ENCODE measurements around the gene TMEM217.
"Not testable (repeated sequence)": the region's sequence is repeated elsewhere in the genome, so short reads cannot be mapped to it uniquely, and the experiment has no call there.

The TMEM217 gene

GRCh38 chr6:37299990-37300389, 42.0 kb upstream of the TMEM217 start:
- no peak overlapping the region for H3K27ac ChIP-seq (ENCODE audit: low read length)
- no peak overlapping the region for H3K4me3 ChIP-seq (ENCODE audit: low read length)
- H4K20me1 ChIP-seq (ENCODE audit: insufficient read depth, low read length): no peaks in the 10 kb centered on the region
- TF ChIP-seq, protein P1, sequence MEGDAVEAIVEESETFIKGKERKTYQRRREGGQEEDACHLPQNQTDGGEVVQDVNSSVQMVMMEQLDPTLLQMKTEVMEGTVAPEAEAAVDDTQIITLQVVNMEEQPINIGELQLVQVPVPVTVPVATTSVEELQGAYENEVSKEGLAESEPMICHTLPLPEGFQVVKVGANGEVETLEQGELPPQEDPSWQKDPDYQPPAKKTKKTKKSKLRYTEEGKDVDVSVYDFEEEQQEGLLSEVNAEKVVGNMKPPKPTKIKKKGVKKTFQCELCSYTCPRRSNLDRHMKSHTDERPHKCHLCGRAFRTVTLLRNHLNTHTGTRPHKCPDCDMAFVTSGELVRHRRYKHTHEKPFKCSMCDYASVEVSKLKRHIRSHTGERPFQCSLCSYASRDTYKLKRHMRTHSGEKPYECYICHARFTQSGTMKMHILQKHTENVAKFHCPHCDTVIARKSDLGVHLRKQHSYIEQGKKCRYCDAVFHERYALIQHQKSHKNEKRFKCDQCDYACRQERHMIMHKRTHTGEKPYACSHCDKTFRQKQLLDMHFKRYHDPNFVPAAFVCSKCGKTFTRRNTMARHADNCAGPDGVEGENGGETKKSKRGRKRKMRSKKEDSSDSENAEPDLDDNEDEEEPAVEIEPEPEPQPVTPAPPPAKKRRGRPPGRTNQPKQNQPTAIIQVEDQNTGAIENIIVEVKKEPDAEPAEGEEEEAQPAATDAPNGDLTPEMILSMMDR (IDR thresholded peaks at IDR 0.05; ENCODE audit: low read depth, low read length): no peak
- no peak for TF ChIP-seq EZH2phosphoT487 (IDR thresholded peaks at IDR 0.05; ENCODE audit: low read depth)
- no peaks in the 10 kb centered on the region for H3K27me3 ChIP-seq (ENCODE audit: low read depth, low read length)
- H3K4me2 ChIP-seq (ENCODE audit: low read length): no peak overlapping the region
- H3K4me1 ChIP-seq (ENCODE audit: low read length): peaks cover 4% of the 10 kb centered on the region; the same call in 1 of the 2 replicates
- peaks cover 20% of the 10 kb centered on the region for H3K36me3 ChIP-seq (replicated peaks; ENCODE audit: low read depth, low read length)
- H3K9ac ChIP-seq (ENCODE audit: low read length): no peak overlapping the region
- no peak overlapping the region for H2AFZ ChIP-seq (ENCODE audit: low read depth, low read length)
- no peaks in the 10 kb centered on the region for H3K9me3 ChIP-seq (ENCODE audit: insufficient read depth, low read length)
- no peaks in the 10 kb centered on the region for H3K79me2 ChIP-seq (ENCODE audit: low read length)

- TF ChIP-seq EZH2phosphoT487 (IDR thresholded peaks at IDR 0.05; ENCODE audit: low read depth): no peak
- TF ChIP-seq, protein P1 (IDR thresholded peaks at IDR 0.05; ENCODE audit: low read depth, low read length): no peak
- peaks cover 24% of the 10 kb centered on the region for H3K36me3 ChIP-seq (replicated peaks; ENCODE audit: low read depth, low read length)
Measured at GRCh38 chr6:37298958-37299357, 41.0 kb upstream of the TMEM217 start.

DNA sequence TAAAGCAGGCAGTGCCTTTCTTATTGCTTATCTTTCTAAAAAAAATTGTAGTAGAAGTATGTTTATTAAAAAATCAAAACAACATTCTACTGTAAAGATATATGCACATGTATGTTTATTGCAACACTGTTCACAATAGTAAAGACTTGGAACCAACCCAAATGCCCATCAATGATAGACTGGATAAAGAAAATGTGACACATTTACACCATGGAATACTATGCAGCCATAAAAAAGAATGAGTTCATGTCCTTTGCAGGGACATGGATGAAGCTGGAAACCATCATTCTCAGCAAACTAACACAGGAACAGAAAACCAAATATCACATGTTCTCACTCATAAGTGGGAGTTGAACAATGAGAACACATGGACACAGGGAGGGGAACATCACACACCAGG, 39.7 kb upstream of the TMEM217 start:
- peaks cover 16% of the 10 kb centered on the region for H3K36me3 ChIP-seq (replicated peaks; ENCODE audit: low read depth, low read length)

More at GRCh38 chr6:37298958-37299357, 41.0 kb upstream of the TMEM217 start:
- Histone ChIP-seq H4K20me1 (ENCODE audit: insufficient read depth, low read length) (no peaks in the 10 kb centered on the region), H2AFZ (ENCODE audit: low read depth, low read length) (no peak overlapping the region), H3K9me3 (ENCODE audit: insufficient read depth, low read length) (no peaks in the 10 kb centered on the region), H3K79me2 (ENCODE audit: low read length) (no peaks in the 10 kb centered on the region), H3K9ac (ENCODE audit: low read length) (no peak overlapping the region), H3K27ac (ENCODE audit: low read length) (no peak overlapping the region), H3K27me3 (ENCODE audit: low read depth, low read length) (no peaks in the 10 kb centered on the region), H3K4me2 (ENCODE audit: low read length) (no peak overlapping the region), H3K4me1 (ENCODE audit: low read length) (peaks cover 4% of the 10 kb centered on the region; the same call in 1 of the 2 replicates), H3K4me3 (ENCODE audit: low read length) (no peak overlapping the region)

DNA sequence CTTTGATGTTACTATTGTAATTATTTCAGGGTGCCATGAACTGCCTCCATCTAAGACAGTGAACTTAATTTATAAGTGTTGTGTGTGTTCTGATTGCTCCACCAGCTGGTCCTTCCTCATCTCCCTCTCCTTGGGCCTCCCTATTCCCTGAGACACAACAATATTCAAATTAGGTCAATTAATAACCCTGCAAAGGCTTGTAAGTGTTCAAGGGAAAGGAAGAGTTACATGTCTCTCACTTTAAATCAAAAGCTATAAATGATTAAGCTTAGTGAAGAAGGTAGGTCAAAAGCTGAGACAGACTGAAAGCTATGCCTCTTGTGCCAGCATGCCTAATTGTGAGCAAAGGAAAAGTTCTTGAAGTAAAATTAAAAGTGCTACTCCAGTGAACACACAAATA, 35.5 kb upstream of the TMEM217 start:
- no peaks in the 10 kb centered on the region for H3K79me2 ChIP-seq (ENCODE audit: low read length)
- no peak overlapping the region for H3K4me3 ChIP-seq (ENCODE audit: low read length)
- no peaks in the 10 kb centered on the region for H3K4me1 ChIP-seq (ENCODE audit: low read length)
- H3K9me3 ChIP-seq (ENCODE audit: insufficient read depth, low read length): no peaks in the 10 kb centered on the region
- no peak overlapping the region for H3K27ac ChIP-seq (ENCODE audit: low read length)
- no peaks in the 10 kb centered on the region for H4K20me1 ChIP-seq (ENCODE audit: insufficient read depth, low read length)
- H2AFZ ChIP-seq (ENCODE audit: low read depth, low read length): no peak overlapping the region
- H3K4me2 ChIP-seq (ENCODE audit: low read length): no peak overlapping the region
- no peak for TF ChIP-seq EZH2phosphoT487 (IDR thresholded peaks at IDR 0.05; ENCODE audit: low read depth)
- TF ChIP-seq, protein P1 (IDR thresholded peaks at IDR 0.05; ENCODE audit: low read depth, low read length): no peak
- H3K9ac ChIP-seq (ENCODE audit: low read length): no peak overlapping the region
- H3K36me3 ChIP-seq (replicated peaks; ENCODE audit: low read depth, low read length): peaks cover 27% of the 10 kb centered on the region
- no peaks in the 10 kb centered on the region for H3K27me3 ChIP-seq (ENCODE audit: low read depth, low read length)

More for the DNA sequence above, 39.7 kb upstream of the TMEM217 start:
- H3K9me3 ChIP-seq (ENCODE audit: insufficient read depth, low read length); H4K20me1 ChIP-seq (ENCODE audit: insufficient read depth, low read length); H3K27me3 ChIP-seq (ENCODE audit: low read depth, low read length); H3K4me1 ChIP-seq (ENCODE audit: low read length); H3K27ac ChIP-seq (ENCODE audit: low read length); H3K4me2 ChIP-seq (ENCODE audit: low read length); H2AFZ ChIP-seq (ENCODE audit: low read depth, low read length); H3K4me3 ChIP-seq (ENCODE audit: low read length); H3K9ac ChIP-seq (ENCODE audit: low read length); H3K79me2 ChIP-seq (ENCODE audit: low read length): not testable (repeated sequence)

DNA sequence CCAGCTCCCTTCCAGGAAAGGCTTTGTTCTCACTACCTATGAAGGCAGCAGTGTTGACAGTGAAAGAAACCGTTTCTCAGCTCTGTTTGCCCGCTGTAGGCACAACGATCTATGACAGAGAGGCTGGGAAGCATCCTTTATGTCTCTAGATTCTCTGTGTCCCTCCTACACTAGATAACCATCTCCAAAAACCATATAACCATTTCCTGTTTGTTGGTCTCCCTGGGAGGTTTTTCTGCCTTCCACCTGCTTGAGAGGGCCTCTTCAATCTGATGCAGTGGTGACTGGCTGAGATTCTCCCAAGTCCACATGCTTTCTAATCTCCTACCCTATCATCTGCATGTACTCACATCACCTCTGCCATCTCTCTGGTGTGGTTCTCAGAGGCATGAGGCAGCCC, 32.0 kb upstream of the TMEM217 start:
- no peak overlapping the region for H3K9ac ChIP-seq (ENCODE audit: low read length)
- TF ChIP-seq, protein P1 (IDR thresholded peaks at IDR 0.05; ENCODE audit: low read depth, low read length): no peak
- TF ChIP-seq EZH2phosphoT487 (IDR thresholded peaks at IDR 0.05; ENCODE audit: low read depth): no peak
- H4K20me1 ChIP-seq (ENCODE audit: insufficient read depth, low read length): no peaks in the 10 kb centered on the region
- no peak overlapping the region for H3K4me2 ChIP-seq (ENCODE audit: low read length)
- H3K36me3 ChIP-seq (replicated peaks; ENCODE audit: low read depth, low read length): peaks cover 37% of the 10 kb centered on the region
- no peaks in the 10 kb centered on the region for H3K4me1 ChIP-seq (ENCODE audit: low read length)
- no peaks in the 10 kb centered on the region for H3K27me3 ChIP-seq (ENCODE audit: low read depth, low read length)
- H3K4me3 ChIP-seq (ENCODE audit: low read length): no peak overlapping the region
- H3K79me2 ChIP-seq (ENCODE audit: low read length): no peaks in the 10 kb centered on the region
- H3K27ac ChIP-seq (ENCODE audit: low read length): no peak overlapping the region
- H3K9me3 ChIP-seq (ENCODE audit: insufficient read depth, low read length): no peaks in the 10 kb centered on the region
- no peak overlapping the region for H2AFZ ChIP-seq (ENCODE audit: low read depth, low read length)

Measured in OCI-LY3 (cell line).